Measurements from ENCODE around the gene TMEM86B.
"Not testable (repeated sequence)": the region's sequence is repeated elsewhere in the genome, so short reads cannot be mapped to it uniquely, and the experiment has no call there.

Gene TMEM86B

GRCh38 chr19:55241935-55242464, 13.4 kb upstream of the TMEM86B start:
- DNase-seq: no peak

GRCh38 chr19:55241143-55241934, 12.8 kb upstream of the TMEM86B start:
- no peak for DNase-seq

GRCh38 chr19:55240713-55241020, 12.1 kb upstream of the TMEM86B start:
- DNase-seq: no peak

GRCh38 chr19:55239004-55239403, 10.4 kb upstream of the TMEM86B start:
- no peak for DNase-seq

GRCh38 chr19:55238030-55238429, 9.5 kb upstream of the TMEM86B start:
- DNase-seq: no peak

- no peak for DNase-seq
Observed at GRCh38 chr19:55232986-55233385, 4.4 kb upstream of the TMEM86B start.

- DNase-seq: no peak
Observed at GRCh38 chr19:55232286-55232602, 3.7 kb upstream of the TMEM86B start.

DNA sequence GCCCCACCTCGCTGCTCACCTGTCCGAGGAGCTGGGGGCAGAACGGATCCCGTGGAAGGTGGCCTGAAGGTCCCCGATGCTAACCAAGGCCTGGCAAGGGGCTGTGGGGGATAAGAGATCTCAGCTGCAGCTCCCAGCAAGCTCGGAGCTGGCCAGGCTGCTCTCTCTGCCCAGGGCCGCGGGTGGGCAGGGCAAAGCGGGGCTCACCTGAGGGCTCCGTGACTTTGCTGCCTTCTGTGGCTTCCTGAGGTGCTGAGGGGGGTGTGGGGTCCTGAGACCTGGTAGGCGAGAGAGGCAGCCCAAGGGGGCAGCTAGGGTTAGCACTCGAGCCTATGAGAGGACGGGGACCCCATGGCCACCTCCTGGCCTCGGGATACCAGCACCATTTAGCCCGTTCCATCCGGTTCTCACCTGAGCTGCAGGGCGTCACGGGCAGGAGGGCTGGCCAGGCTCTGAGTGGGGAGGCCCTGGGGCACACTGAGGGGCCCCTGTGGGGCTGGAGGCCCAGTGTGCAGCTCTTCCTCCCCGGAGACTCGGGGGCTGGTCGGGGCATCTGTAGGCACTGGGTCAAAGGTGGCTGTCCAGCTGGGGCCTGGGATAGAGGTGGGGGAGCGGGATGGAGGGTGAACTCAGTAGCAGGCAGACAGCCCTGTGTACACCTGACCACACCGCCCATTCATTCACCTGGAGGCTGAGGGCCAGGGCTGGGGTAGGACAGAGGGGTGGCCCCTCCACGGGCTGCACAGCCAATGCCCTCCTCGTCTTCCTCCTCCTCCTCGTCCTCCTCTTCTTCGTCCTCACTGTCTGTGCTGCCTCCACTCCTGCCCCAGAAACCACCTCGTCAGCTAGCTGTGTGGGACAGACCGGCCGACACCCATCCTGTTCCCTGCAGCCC, 3.1 kb upstream of the TMEM86B start:
- no peak for DNase-seq

GRCh38 chr19:55230780-55231179, 2.2 kb upstream of the TMEM86B start:
- DNase-seq: no peak

GRCh38 chr19:55230329-55230728, 1.8 kb upstream of the TMEM86B start:
- no peak for DNase-seq

DNA sequence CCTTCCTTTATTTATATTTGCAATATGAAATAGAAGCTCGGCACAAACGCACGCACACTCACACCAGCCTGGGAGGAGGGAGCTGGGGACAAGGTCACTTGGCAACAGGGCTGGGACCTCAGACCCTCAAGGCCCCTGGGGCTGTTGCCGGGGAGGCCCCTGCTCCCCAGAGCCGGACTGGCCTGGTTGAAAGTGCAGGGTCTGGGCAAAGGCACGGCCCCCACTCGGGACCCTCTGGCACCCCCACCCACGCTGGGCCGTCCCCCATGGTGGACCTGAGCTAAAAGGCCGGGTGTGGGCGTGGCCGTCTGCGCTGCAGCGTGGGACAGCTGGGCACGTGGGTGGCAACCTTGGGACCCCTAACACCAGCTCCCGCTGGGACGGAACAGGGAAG, 1.2 kb upstream of the TMEM86B start:
- DNase-seq: no peak

DNA sequence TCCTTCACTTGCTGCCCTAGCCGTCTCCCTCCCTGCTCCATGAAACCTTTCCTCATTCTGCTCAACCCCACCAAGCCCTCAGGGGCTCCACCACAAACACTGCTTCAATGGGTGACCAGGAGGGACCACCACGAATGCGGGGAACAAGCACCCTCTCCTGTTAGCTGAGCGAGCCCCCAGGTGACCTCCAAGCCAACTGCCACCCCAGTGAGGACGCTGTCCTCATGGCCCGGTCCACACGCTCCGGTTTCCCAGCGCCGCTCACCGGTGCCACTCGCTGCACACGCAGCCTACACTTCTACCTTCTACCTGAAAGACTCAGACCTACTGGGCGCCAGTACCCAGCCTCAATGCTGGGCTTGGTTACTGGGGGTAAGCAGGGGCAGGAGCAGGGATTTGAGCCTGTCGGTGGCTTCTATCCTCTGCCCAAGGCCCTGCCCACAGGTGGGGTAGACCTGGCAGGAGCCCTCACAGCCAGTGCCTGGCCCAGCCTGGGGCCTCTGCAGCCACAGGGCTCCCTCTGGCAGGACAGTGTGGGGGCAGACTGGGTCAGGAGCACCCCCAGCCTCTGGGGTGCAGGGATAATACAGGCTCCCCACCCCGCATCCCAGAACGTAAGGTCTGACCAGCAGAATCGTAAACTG, 704 bp upstream of the TMEM86B start:
- DNase-seq: no peak

DNA sequence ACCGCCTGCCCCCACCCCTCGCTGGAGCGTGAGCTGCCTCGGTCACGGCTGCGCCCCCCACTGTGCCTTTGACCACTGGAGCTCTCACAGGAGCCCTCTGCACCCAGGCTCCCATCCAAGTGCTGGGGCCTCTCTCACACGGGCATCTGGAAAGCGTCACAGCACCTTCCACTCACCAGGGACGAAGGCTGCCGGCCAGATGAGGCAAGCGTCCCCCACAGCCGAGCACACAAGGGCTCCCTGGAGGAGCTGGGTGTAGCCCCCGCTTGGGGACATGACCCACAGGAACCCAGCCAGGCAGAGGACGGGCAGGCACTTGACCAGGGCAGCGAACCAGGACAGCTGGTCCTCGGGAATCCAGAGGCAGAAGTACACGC, 560 bp downstream of the TMEM86B start:
- no peak for DNase-seq

GRCh38 chr19:55227241-55228014, 1.1 kb downstream of the TMEM86B start:
- DNase-seq: no peak

- DNase-seq: no peak
Observed at GRCh38 chr19:55226788-55227187, 1.8 kb downstream of the TMEM86B start.

DNA sequence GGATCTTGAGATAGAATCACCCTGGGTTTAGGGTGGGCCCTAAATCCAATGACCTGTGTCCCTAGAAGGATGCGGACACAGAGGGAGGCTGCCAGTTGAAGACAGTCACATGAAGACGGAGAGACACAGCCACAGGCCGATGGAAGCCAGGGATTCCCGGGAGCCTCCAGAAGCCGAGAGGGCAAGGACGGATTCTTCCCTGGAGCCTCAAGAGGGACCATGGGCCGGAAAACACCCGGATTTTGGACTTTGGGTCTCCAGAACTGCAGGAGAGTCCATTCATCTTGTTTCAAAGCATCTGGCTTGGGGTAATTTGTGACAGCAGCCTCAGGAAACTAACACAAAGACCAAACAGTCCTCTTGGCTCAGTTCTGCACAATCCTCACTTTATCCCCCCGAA, 2.3 kb downstream of the TMEM86B start:
- DNase-seq: no peak

DNA sequence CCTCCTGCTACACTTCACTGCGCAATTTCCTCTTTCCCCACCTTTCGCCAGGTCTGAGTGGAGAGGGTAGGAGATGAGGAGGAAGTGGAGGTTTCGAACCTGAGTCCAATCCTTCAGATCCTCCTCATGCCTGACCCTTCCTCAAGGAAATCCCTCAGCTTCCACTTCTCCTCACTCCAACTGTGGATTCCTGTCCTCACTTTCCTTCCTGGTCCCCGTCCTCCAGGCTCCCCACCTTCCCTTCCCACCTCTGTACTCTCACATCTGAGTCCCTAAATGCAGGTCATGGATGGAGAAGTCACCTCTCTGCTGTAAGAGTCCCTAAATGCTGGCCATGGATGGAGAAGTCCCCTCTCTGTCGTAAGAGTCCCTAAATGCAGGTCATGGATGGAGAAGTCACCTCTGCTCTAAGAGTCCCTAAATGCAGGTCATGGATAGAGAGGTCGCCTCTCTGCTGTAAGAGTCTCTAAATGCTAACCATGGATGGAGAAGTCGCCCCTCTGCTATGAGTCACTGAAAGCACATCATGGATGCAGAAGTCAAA, 3.1 kb downstream of the TMEM86B start:
- no peak for DNase-seq

GRCh38 chr19:55224679-55225414, 3.7 kb downstream of the TMEM86B start:
- DNase-seq: not testable (repeated sequence)

DNA sequence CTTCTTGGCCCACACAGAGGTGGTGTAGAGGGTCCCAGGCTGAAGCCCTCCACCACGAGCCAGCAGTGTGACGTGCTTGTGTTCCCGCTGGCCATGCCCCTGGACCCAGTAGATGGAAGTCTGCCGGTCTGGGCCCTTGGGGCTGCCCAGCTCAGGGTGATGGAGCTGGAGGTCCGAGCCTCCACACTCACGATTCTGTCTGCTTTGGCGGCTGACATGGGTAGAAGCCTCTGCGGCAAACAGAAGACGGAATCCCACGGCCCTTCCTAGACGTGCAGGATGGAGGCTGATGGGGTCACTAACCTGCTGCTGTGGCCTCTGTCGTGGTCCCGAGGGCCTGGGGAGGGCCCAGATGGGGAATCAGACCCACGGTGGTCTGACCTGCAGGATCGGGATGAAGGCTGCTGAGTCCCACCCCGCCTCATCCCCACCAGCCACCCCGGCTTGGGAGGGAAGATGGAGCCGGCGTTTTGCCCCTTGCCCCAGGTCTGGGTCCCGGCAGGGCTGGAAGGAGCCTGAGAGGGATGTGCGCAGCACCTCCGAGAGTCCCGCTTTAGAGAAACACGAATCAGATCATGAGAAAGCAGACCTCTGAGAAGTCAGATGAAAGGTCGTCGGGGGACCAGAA, 4.4 kb downstream of the TMEM86B start:
- no peak for DNase-seq

GRCh38 chr19:55223291-55224037, 5.1 kb downstream of the TMEM86B start:
- DNase-seq: no peak

DNA sequence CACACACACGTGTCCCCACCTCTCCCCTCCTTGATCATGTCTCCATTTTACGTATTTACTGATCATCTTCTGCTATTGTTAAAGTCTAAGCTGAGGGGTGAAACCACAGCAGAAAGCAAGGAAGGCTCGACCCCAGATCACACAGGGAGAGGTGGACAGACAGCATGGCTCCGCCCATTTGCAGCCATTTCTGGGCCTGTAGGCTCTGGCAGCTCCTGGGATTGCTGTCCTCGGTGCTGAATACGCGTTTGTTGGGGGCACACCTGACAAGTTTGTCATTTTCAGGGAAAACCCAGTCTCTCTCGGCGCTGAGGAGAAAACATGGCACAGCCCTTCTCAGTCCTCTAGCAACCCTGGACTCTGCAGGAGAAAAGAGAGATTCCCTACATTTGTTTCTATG, 8.0 kb downstream of the TMEM86B start:
- DNase-seq: no peak

Measured in NCI-H345 (cell line).